Mucosa of stomach (tissue), 1 donor: ENCODE data around the gene COX19.

ENCODE experiments used
- H3K27me3 ChIP-seq: one replicate; pipeline ENCODE4 v1.7.0; 2013; ENCODE audit warnings: mild to moderate bottlenecking, low read length; ENCODE audit not compliant: control insufficient read depth, insufficient read depth
- H3K36me3 ChIP-seq: one replicate; pipeline ENCODE4 v1.7.0; 2013; ENCODE audit warnings: low read length; ENCODE audit not compliant: control insufficient read depth, insufficient read depth
- H3K4me1 ChIP-seq: one replicate; pipeline ENCODE4 v1.7.0; 2013; ENCODE audit warnings: mild to moderate bottlenecking, low read length; ENCODE audit not compliant: control insufficient read depth, insufficient read depth
- H3K4me3 ChIP-seq: one replicate; pipeline ENCODE4 v1.7.0; 2013; ENCODE audit warnings: low read length
- H3K9ac ChIP-seq: one replicate; pipeline ENCODE4 v1.7.0; 2013; ENCODE audit warnings: mild to moderate bottlenecking, low read length, moderate library complexity
- H3K9me3 ChIP-seq: one replicate; pipeline ENCODE4 v1.7.0; 2013; ENCODE audit warnings: mild to moderate bottlenecking, low read length, moderate library complexity; ENCODE audit not compliant: control insufficient read depth
- donor health status: Pancreatic carcinoma.

The COX19 gene

DNA sequence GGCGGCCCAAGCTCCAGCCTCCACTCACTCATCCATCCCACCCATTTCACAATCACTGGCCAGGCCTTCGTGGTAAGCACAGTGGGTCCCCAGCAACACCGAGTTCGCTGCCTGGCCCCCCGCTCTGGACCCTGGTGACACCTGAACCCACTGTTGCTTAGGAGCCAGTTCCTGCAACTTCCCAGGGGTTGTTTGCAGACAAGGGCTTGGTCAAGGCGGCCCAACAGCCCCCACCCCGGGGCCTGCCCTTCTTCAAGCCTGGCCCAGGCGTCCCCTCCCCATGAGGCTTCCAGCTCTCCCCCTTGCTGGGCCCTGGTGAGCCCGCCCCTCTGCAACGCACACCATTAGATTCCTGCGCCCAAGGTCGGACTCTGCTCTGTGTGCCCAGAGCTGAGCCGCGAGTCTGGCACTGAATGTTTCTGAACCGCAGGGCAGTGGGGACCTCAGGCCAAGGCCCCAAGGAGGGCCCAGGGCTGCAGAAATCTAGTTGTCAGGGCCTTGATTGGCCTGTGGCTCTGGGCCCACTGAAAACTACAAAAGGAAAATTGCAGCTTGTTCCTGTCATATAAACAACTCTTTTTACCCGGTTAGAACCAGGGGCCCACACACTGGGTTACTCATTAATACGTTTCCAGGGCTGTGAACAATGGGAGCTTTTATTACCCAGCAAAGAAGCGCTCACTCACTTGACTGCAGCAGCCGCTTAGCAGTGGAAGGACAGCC, 2.1 kb upstream of the COX19 start:
- H3K4me1 ChIP-seq, result peaks cover 47% of the 10 kb centered on the region
- no peaks in the 10 kb centered on the region for H3K9me3 ChIP-seq
- H3K9ac ChIP-seq, result peak overlapping the region; percentile 50
- no peaks in the 10 kb centered on the region for H3K36me3 ChIP-seq
- H3K27me3 ChIP-seq, result no peaks in the 10 kb centered on the region
- no peak overlapping the region for H3K4me3 ChIP-seq

DNA sequence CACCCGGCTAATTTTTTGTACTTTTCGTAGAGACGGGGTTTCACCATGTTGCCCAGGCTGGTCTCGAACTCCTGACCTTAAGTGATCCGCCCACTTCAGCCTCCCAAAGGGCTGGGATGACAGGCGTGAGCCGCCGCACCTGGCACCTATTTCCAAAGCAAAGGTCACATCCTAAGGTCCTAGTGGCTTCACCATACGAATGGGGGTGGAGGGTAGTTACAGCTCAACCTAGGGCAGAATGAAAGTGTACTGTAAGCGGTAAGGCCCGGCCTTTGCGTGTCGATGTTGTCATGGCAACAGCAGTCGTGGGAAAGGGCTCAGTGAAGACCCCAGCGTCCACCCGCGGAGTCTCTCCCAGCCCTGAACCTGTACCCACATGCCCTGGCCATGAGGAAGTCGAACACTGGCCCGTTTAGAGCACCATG, 1.6 kb upstream of the COX19 start:
- Histone ChIP-seq H3K4me1 (peaks cover 43% of the 10 kb centered on the region), H3K36me3 (no peaks in the 10 kb centered on the region), H3K9ac (peak overlapping the region; percentile 50), H3K4me3 (no peak overlapping the region), H3K27me3 (no peaks in the 10 kb centered on the region), H3K9me3 (no peaks in the 10 kb centered on the region)

DNA sequence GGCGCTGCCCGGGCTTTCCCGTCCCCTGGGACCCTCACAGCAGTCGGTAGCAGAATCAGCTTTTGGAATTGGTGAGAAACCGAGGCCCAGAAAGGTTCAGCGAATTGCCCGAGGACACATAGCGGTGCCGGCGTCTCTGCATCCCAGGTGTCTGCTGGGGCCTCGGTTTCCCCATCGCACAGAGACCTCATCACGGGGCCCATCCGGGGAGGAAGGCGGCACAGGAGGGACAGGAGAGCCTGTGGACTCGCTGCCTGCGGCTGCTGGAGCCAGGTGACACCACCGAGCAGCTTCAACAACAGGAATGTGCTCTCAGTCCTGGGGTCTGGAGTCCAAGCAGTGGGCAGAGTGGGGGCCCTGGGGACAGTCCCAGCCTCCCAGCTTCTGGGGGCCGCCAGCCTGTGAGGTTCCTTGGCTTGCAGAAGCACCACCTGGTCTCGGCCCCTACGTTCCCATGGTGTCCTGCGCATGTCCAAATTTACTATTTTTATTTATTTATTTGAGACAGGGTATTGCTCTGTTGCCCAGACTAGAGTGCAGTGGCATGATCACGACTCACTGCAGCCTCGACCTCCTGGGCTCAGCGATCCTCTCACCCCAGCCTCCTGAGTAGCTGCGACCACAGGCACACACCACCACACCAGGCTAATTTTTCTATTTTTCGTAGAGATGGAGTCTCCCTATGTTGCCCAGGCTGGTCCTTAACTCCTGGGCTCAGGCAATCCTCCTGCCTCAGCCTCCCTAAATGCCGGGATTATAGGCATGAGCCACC, 539 bp upstream of the COX19 start:
- no peaks in the 10 kb centered on the region for H3K9me3 ChIP-seq

DNA sequence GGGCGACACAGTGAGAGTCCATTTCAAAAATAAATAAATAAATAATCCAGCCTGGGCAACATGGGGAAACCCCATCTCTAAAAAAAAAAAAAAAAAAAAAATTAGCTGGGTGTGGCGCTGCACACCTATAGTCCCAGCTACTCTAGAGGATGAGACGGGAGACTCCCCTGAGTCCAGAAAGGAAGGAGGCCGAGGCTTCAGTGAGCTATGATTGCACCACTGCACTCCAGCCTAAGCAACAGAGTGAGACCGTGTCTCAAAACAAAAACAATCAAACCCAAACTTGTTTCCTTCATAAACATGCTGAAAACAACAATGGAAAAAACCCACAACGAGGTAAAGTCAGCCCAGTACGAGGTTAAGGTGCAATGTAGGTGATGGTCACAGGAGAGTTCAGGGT, 1.2 kb downstream of the COX19 start:
- no peaks in the 10 kb centered on the region for H3K9me3 ChIP-seq
- peak overlapping the region; percentile 60 for H3K4me3 ChIP-seq
- H3K9ac ChIP-seq, result peak overlapping the region; percentile 92
- H3K27me3 ChIP-seq, result no peaks in the 10 kb centered on the region
- H3K4me1 ChIP-seq, result peaks cover 43% of the 10 kb centered on the region
- H3K36me3 ChIP-seq, result peaks cover 6% of the 10 kb centered on the region

More for the DNA sequence above, 539 bp upstream of the COX19 start:
- Histone ChIP-seq H3K36me3 (peaks cover 4% of the 10 kb centered on the region), H3K4me3 (peak overlapping the region; percentile 19), H3K9ac (peak overlapping the region; percentile 50), H3K4me1 (peaks cover 43% of the 10 kb centered on the region), H3K27me3 (no peaks in the 10 kb centered on the region)

DNA sequence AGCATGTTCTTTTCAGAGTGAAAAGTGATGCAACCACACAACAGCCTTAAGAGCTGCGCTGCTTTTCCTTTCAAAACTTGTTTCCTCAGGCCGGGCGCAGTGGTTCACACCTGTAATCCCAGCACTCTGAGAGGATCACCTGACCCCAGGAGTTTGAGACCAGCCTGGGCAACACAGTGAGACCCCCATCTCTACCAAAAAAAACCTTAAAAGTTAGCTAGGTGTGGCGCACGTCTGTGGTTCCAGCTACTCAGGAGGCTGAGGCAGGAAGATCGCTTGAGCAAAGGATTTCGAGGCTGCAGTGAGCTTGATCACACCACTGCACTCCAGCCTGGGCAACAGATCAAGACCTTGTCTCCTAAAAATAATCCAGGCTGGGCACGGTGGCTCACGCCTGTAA, 2.0 kb downstream of the COX19 start:
- peaks cover 38% of the 10 kb centered on the region for H3K4me1 ChIP-seq
- H3K9me3 ChIP-seq, result no peaks in the 10 kb centered on the region
- H3K27me3 ChIP-seq, result no peaks in the 10 kb centered on the region
- no peak overlapping the region for H3K4me3 ChIP-seq
- no peak overlapping the region for H3K9ac ChIP-seq
- peaks cover 6% of the 10 kb centered on the region for H3K36me3 ChIP-seq

DNA sequence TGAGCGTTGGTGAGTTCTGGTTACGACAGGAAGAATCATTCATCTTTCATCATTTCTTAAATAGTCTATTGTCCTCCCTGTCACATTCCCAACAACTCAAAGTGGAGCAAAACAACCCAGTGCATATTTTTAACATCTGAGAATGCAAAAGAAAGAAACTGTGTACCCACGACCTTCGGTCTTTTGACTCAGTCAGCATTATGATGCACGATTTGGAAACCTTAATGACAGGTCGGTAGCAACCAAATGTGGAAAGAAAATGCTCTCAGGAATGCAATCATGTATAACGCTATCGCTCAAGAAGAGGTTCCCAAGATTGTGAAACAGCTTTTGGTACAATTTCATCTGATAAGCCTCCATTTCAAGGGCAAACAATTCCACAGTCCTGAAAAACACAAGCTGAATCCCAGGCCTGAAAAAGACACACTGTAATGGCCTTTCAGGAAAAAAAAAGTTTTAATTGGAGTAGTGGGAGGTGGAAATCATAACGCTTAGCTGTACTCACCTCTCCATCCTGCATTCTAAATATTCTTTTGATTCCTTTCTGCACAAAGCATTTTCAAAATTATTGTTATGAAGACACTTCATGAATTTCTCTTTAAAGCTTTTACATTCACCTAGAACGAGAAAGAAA, 2.6 kb downstream of the COX19 start:
- H3K36me3 ChIP-seq, result peaks cover 6% of the 10 kb centered on the region
- no peak overlapping the region for H3K4me3 ChIP-seq
- H3K9me3 ChIP-seq, result no peaks in the 10 kb centered on the region
- H3K9ac ChIP-seq, result no peak overlapping the region
- peaks cover 33% of the 10 kb centered on the region for H3K4me1 ChIP-seq
- no peaks in the 10 kb centered on the region for H3K27me3 ChIP-seq

DNA sequence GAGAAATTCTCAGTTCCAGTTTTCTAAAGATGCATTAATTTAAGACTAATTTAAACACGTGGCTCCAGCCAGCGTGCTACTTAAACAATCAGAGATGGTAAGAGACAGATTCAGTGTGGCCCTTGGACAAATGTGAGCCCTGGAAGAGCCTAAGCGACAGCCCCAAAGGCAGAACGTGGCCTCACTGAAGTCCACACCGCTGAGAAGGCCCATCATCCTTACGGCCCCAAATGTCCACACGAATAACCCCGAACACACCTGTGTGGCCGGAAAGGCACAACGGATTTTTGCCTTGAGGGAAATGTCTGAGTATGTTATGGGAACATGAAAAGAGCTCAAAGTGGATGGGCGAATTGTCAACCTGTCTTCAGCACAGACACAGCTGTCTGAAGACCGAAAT, 3.2 kb downstream of the COX19 start:
- Histone ChIP-seq H3K36me3 (peaks cover 6% of the 10 kb centered on the region), H3K9ac (no peak overlapping the region), H3K9me3 (no peaks in the 10 kb centered on the region), H3K27me3 (no peaks in the 10 kb centered on the region), H3K4me3 (no peak overlapping the region), H3K4me1 (peaks cover 26% of the 10 kb centered on the region)

DNA sequence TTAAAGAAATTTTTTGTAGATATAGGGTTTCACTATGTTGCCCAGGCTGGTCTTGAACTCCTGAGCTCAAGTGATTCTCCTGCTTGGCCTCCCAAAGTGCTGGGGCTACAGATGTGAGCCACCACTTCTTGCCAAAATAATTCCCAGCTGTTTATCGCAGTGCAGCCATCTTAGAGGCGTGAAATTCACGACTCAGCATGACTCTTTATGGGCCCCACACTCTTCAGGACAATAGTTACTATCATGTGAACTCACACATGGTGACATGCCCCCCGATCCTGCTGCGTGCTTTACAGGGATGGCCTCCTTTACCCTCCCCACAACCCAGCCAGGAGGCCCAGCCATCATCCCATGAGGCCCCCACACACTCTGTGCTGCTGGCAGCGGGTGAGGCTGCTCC, 4.6 kb downstream of the COX19 start:
- Histone ChIP-seq H3K9ac (no peak overlapping the region), H3K4me1 (peaks cover 13% of the 10 kb centered on the region), H3K27me3 (no peaks in the 10 kb centered on the region), H3K36me3 (peaks cover 6% of the 10 kb centered on the region), H3K9me3 (no peaks in the 10 kb centered on the region), H3K4me3 (no peak overlapping the region)

DNA sequence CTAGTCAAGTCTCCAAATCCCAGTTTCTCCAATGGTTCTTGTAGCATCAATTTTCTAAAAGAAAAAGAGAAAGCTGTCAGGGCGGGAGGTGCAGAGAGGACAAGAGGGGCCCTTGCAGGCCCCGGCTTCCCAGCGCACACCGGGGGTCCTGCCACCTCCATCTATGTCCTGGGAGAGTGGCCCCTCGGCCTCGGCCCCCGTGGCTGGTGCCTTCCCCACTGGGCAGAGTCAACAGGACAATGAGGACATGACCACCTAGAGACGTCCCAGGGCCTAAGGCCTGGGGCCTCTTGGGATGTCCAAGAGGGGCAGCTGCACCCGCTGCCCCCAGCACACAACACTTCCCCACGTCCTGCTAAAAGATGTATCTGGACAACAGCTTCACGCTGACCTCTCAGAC, 5.9 kb downstream of the COX19 start:
- Histone ChIP-seq H3K4me3 (no peak overlapping the region), H3K4me1 (peaks cover 21% of the 10 kb centered on the region), H3K36me3 (peaks cover 6% of the 10 kb centered on the region), H3K9ac (no peak overlapping the region), H3K9me3 (no peaks in the 10 kb centered on the region), H3K27me3 (no peaks in the 10 kb centered on the region)

DNA sequence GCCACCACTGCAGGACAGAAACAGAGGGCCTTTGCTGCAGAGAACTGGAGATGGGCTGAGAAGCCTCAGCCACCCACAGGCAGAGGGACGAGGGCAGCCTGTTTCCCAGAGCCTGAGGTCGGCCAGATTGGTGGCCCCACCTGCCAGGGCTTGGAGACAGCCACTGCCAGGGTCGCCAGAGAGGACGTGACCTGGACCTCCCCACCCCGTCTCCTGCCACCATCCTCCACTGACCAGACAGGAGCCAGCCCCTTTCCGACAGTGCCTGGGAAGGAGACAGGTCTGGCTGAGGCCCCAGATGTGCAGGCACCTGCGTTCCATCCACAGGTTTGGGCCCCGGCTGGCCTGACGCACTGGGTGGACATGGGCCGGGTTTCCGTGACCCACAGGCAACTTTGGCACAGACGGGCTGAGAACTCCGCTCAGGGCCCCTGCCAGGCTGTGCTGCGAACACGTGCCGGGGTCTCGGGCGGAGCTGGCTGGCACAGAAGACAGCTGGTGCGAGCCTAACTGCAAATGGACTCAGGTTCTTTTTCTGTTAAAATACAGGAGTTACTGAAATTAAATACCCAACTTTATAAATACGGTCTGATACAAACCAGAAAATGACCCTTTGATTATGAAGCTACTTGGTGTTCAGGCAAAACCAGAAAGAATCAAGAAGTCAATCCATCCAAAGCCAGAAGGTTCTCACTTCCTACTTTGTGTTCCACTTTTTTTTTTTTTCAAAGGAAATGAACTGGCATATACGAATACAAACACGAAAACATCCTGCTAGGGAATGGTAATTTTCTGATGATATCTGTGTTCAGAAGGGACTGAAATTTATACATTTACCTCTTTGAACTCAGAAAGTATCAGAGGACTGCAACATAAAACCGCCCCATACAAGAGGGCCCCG, 6.9 kb downstream of the COX19 start:
- peaks cover 6% of the 10 kb centered on the region for H3K36me3 ChIP-seq
- peaks cover 21% of the 10 kb centered on the region for H3K4me1 ChIP-seq
- H3K9me3 ChIP-seq, result no peaks in the 10 kb centered on the region

DNA sequence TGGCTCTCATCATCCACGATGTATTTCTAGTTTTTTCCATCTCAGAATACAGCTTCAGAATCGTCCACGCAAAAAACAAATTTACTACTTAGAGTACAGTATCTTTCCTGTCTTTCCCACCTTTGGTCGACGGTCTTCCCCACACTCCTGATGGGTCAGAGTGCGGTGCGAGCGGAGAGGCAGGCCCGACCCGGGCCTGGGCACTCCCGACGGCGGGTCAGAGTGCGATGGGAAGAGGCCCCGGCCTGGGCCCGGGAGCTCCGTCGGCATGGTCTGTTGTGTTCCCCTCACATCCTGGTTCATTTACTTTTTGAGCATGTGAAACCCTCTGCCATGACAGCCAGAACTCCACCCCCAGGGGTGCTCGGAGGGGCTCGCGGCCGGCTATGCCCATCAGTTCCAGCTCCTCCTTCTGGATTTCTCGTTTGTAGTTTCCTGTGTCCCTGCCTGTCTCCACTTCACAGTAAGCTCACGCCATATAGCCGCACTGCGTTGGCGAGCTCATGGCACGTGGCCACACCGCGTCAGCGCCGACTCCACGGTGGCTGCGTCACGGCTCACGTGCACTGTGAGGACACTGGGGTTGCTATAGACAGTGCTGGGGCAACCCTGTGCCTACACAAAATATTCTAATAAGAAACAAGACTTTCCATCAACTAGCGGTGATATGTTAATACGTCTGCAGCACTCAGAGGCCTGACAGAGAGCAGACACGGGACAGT, 7.8 kb downstream of the COX19 start:
- Histone ChIP-seq H3K4me1 (peaks cover 18% of the 10 kb centered on the region), H3K4me3 (no peak overlapping the region), H3K9ac (no peak overlapping the region)

More for the DNA sequence above, 6.9 kb downstream of the COX19 start:
- Histone ChIP-seq H3K9ac (no peak overlapping the region), H3K4me3 (no peak overlapping the region), H3K27me3 (peaks cover 3% of the 10 kb centered on the region)

More for the DNA sequence above, 7.8 kb downstream of the COX19 start:
- peaks cover 6% of the 10 kb centered on the region for H3K36me3 ChIP-seq
- peaks cover 11% of the 10 kb centered on the region for H3K27me3 ChIP-seq
- no peaks in the 10 kb centered on the region for H3K9me3 ChIP-seq
